NCI-H2107 (cell line): Measurements from ENCODE around the gene PPP1CA.

ENCODE experiments used
- DNase-seq: peaks from one replicate; lab custom pipeline; 2025; lab: John Stamatoyannopoulos, UW

The PPP1CA gene

DNA sequence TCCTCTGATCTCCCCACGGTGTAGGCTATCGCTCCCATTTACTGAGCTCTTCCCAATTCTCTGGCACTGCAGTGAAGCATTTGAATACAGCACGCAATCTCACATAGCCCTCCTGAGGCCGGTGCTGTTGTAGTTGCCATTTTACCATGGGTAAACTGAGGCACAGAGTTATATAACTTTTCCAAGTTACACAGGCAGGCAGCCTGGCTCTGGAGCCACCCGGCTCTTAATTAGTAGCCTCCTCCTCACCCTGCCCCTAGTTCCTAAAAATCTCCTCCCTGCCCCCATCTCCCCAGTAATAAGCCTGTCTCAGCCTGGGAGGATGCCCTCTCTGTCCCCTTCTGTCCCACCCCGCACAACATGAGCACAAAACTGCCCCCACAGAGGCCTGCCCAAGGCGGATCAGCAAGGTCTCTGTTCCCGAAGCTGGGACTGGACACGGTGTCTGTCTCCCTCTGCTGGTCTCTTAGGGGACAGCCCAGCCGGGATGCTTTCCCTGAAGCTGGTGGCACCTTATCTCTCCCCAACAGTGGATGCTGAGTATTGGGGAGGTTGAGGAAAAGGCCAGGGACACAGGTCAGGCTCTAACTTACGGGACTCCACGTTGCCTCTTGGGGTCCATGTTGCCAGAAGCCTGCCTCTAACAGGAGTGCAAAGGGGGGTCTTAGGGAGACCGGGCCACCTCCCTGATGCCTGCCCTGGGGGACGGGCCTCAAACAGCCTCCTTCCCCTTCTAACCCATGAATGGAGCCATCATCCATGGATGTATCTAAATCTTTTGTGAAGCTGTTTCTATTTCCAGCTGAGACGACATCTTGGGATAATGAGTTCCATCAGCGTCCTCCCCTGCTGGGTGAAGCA, 19.2 kb downstream of the PPP1CA start:
- DNase-seq: peak; percentile 27

DNA sequence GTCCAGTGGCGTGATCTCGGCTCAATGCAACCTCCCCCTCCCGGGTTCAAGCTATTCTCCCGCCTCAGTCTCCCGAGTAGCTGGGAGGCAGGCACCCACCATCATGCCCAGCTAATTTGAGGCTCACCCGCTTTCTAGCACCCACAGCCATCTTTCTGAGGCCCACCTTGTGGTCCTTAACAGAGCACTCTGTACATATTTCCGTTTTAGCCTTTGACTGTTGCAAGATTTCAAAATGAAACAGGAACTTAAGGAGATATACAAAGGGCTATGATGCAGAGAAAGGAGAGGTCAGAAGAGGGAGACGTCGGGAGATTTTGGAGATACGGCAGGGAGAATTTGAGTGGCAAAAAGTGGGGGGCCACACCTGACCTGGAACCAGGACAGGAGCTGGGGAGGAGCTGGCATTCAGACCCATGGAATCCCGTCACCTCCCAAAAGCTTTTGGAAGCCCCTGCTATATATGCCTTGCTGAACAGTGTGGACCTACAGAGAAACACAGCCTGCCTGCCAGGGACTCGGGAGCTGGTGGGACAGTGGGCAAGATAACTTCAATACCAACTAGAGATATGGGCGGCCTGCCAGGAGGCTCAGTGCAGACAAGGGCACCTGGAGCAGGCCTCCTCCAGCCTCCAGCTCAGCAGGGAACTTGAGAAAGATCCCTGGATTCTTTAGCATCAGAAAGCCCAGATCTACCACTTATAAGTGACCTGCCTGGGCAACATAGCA, 20.2 kb downstream of the PPP1CA start:
- DNase-seq: no peak

DNA sequence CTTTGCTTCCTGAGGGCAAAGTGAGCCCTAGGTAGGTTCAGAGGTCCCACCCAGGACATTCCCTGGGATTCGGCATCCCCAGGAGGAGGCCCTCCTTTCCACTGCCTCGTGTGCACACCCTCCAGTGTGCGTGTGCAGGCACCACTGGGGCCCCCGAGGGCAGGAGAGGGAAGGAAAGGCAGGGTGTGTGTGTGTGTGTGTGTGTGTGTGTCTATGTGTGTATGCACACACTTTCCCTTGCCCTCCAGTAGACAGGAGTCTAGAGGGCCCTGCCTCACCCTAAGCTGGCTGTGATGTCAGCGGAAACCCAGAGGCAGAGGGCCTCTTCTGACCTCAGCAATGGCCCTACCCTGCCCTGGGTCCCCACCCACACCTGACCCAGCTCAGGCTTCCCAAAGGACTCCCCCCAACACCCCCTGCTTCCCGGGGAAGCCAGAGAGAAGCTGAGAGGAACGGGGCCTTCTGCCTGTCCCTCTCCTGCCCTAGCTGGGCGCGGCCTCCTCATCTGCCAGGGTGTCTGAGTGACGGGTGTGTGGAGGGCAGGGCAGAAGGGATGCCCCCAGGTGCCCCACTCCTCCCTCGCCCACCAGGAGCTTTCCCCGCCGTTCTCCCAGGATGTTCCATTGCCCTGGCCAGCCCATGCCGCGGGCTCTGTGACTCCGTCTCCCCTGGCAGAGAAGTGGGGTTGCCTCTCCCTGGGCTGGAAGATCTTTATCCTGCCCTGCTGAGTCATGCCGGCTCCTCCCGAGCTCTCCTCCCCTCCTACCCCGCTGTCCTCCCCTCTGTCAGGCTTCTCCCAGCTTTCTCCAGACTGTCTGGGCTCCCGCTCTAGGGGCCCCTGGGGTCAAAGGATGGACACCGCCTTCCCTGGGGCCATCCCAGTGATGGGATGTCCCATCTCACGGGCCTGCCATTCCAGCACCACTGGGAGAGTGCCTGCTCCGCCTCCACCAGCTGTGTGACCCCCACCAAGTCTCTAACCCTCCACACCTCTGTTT, 22.3 kb downstream of the PPP1CA start:
- no peak for DNase-seq

DNA sequence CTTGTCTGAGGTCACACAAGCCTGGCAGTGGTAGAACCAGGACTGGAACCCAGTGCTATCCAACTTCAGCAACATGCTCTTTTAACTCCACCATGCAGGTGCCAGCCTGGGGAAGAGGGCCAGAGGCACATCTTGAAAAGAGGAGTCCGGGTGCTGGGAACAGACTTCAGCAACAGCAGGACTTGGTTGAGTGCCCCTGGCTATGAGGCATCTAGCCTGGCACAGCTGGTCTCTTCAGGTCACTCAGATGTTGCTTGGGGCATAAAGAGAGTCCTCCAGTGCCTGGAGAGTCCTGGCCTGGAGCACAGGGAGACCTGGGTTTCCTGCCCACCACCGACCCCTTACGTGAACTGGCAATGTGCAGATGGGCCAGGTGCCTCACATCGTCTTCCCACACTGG, 23.1 kb downstream of the PPP1CA start:
- DNase-seq: no peak

DNA sequence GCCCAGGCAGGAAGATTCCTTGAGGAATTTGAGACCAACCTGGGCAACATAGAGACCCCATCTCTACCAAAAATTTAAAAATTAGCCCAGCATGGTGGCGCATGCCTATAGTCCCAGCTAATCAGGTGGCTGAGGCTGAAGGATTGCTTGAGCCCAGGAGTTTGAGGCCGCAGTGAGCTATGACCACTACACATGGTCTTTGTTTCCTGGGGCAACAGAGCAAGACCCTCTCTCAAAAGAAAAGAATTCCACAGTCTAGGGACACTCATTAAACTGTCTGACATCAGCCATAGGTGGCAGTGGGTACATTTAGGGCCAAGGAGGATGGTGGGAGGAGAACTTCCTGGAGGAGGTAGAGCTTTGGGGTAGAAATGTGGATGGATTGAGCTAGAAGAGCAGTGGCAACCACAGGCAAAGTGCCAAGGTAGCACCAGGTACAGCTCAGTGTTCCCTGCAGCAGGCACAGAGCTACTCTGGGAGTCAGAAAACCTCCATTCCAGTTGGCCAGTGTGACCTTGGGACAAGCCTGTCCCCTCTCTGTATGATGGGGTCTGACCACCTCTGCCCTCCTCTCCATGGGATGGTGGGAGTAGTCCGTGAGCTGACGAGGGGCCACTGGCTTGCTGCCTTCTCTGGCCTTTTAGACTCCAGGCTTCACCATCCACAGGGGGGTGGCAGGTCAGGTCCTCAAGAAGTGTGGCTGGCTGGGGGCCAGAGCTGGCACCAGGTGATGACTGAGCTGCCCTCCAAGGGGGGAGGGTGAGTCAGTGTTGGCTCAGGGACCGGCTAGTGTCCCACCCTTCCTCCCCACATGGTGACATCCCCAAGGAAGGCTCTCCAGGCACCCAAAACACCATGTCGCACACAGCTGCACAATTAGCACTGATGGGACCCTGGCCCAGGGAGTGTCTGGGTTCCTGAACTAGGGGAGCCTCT, 24.5 kb downstream of the PPP1CA start:
- no peak for DNase-seq

DNA sequence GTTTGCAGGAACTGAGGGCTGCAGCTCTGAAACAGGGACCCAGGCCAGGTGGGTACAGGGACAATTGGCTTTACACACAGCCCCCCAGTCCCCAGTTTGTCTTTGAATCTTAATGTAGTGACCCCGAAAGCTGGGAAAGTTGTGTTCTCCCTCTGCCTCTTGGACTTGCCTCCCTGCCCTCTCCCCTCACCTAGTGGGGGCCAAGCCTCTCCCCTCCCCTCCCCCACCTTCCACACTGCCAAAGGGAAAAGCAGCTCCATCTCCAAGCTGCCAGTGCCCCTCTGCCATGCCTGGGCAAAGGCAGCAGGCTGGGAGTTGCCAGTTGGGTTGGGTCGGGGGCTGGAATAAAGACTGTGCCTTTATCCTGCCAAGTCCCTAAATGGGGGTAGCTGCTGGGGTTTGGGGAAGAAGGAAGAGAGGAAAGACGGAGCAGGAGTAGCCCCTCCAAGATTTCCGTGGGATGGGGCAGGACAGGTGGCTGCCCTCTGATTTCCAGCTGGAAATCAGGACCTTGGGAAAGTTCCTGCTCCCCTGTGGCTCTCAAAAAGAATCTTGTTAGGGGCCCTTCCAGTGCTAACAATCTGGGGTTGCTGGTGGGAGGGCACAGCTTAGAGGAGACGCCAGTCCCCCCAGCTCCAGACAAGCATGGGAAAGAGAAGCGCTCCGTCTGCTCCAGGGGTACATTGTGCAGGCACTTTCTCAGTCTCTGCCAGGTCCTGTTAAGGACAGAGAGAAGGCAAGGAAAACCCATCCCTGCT, 25.4 kb downstream of the PPP1CA start:
- DNase-seq: no peak

DNA sequence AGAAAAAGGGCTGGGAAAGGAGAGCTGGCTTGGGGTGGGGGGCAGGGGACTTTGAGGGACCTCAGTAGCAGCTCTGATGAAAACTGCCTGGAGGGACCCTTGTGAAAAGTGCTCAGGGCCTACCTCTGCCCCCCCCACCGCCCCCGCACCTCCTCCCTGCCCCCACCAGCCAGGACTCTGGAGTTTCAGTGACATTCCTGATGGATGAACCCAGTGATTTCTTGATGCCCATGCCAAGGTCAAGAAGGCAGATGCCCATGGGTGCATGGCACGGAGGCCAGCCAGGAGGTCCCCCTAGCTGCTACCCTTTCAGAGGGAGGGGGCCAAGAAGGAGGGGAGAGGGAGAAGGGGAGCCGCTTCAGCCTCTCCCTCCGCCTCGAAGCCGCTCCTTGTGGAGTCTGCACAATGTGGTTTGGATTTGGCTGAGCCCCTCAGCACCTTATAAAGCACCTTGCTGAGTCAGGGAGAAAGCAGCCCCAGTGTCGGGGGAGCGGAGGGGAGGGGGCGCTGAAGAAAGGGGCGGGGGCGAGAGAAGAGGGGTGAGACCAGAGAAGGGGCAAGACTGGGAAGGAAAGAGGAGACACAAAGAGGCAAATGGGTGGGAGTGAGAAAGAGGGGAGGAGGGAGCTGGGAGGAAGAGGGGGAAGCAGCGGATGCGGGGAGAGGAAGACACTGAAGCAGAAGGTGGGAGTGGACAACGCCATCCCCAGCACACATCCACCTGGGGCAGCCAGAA, 26.2 kb downstream of the PPP1CA start:
- DNase-seq: no peak

DNA sequence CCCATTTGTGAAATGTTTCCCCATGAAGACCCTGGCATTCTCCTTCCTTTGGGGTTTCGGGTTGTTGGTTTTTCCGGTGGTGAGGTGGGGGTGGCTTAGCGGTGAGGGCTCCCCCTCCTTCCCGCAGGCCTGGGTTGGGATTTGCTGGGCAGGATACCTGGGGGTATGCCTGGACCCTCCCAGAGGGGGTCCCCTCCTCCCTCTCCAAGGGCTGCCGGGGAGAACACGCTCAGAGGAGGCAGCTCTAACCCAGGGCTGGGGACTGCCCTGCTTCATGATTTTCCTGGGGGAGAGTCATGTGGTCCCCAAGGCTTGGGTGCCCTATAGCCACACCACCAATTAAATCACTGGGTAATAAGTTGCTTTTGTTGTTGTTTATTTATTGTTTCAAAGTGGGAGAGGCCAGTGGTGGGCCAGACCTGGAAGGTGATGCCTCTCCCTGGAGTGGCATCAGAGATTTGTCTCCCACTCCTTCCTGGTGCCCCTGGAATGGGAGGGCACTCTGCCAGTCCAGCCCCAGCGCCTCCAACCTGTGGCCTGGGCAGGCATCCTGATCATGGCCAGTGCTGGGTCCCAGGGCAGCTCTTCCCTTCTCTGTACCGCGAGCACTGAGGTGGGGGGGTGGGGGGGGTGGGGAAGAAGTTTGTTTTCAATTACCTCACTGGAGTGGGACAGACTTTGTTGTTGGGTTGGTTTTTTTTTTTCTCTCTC, 26.9 kb downstream of the PPP1CA start:
- DNase-seq: no peak

DNA sequence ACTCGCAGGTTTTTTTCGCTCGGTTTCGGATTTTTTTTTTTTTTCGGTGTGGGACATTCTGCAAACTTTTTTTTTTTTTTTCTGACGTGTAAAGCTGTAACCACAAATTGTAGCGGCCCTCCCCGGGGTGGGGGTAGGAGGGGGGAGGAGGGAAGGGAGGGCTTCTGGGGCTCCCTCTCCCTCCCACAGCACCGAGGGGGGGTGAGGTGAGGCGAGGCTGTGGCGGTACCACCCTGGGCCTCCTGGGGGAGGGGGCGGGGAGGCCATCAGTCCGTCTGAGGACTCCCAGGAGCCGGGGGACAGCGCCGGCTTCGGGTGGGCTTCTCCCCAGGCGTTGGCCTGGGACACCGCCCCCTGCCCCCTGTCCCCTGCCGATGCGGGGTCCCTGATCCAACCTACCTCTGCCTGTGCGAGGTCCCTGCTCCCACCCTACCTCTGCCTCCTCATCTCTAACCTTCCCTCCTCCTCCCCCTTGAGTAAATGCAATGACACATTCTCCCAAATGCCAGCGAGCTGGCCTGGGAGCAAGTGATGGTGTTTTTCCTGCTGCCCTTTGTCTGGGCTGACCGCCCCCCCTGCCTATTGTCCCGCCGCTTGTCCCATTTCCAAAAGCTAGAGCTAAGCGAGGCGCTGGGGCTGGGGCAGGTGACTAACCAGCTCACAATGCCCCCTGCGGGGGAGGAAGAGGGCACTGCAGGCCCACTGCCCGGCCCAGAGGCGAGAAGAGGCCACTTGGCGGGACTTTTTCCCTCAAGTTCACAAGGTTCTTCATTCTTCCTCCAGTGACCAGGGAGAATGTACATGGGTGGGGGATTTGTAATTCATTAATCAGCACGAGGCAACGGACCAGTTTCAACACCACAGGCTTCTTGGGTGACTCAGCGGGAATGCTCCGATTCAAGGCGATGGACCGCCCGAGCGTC, 27.7 kb downstream of the PPP1CA start:
- no peak for DNase-seq

DNA sequence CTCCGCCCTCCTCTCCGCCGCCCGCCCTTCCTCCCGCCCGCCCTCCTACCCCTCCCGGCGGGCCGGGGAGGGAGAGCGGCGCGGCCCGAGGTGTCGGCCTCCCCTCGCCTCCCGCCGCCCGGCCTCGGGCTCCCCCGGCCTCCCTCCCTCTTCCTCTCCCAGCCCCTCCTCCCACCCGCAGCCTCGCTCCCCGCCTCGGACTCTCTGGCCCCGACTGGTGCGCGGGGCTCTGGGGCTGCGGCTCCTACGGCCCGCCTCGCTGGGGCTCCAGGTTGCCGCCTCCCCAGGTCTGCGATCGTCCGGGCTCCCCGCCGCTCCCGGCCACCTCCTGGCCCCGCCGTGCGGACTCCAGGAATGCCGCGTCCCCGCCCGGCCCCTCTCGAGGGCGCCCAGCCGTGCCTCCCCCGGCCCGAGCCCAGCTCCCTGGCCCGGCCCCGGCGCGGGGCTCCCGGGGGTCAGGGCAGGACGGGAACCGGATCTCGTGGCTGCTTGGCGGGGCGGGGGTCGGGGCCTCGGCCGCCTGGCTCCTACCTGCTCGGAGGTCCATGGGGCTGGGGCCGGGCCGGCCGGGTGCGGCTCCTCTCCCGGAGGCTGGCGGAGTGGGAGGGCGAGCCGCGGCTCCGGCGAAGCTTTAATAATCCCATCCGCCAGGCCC, 28.5 kb downstream of the PPP1CA start, which contains the start of gene CLCF1:
CLCF1 (minus strand) TSS at position 606 of the 655 bp plus-strand sequence; CDS start at position 547, 59 bp downstream.
- no peak for DNase-seq

DNA sequence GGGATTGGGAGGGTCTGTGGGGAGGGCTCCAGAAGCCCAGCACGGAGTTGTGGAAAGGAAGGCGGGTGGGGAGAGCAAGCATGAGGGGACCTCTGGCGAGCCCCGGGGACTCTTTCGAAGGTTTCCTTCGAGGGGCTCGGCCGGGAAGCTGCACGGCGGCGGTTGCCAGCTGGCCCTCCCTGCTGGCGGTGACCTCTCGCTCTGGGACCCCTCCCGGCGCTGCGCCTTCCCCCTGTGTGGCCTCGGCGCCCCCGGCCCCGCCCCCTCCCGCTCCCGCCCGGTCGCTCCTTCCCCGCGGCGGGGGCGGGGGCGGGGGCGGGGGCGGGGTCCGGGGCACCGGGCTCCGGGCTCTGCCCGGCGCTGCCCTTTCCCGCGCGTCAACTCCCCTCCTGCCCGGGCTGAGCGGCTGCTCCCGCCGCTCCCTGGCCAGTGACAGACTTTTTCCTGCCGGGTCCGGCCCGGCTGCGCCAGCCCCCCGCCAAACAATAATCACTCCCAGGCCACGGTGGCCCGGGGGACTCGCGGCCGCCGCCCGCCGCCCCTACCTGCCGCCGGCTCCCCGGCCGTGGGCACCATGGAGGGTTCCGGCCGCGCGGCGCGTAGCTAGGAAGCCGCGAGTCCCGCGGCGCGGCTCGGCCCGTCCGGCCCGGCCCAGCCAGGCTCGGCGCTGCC, 29.2 kb downstream of the PPP1CA start:
- no peak for DNase-seq

DNA sequence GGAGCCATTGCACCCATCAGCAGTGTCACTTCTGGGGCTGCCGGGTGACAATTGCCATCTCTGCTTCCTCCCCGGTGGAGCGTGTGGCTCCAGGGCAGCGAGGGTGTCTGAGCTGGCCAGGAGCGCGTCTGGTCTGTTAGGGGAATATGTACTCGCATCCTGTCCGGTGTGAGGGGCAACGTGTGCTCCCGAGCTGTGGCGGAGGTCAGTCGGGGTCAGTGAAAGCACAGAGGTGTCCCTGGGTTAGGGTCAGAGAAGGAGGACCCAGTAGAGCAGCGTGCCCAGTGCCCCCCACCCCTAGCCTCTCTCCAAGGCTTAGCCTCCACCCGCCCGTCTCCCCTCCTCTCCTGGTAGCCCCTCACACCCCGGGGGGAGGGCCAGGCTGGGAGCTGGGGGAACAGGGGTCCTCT, 29.7 kb downstream of the PPP1CA start:
- DNase-seq: no peak

DNA sequence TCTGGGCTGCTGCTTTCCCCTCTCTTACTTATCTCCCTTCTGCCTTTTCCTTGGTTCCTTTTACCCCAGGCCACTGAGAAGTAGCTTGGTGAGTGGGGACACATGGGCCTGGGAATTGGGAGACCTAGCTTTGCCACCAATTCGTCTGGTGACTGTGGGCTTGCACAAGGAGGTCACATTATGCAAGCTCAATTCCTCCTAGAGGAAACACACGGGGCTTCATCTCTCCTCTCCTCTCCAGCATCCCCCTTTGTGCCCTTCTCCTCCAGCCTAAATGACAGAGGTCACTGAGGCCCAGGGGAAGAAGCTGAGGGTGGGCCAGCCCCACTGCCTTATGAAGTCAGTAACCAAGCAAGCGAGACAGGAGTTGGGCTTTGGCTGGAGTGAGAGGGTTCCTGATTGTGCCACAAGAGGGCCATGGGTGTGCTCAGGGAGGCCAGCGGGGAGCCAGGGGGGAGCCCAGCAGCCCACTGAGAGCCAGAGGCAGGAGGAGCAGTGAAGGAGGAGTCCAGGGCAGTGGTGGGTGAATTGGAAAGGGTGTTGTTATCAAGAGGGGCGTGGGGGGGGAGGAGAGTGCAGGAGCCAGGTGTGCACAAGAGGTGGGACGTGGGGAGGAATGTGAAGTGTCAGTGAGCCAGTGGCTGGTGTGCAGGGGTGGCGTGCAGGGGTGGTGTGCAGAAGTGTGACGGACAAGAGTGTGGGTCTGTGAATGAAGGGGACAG, 30.3 kb downstream of the PPP1CA start:
- DNase-seq: no peak

DNA sequence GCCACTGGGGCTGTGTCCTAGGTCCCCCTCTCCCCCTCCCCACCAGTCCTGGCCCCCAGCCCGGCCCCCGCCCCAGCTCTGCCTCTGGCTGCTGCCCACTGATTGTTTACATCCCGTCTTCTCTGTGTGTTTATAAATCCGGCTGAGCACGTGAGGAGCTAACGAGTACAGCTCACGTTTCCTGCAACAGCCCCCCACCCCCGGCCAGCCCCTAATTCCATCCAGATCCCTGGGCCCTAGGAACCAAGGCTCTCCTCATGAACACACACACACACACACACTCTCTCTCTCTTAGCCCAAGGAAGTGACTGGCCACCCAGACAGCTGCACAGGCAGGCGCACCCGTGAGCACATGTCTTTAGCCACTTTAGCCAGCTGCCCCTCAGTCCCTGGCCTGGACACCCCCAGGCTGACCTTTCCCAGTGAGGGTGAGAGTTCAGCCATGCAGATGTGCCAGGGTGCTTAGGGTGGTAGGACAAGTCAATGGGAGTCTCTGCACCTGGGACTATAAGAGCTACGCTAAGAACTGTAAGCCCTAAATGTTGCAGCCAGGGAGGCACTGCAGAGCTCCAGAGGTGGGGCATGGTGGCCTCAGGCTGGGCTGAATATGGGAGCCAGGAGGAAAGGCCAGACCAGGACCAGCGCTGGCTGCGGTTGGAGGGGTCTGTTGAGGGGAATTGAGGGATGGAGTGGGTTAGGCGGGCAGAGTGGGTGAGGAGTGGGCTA, 31.1 kb downstream of the PPP1CA start:
- no peak for DNase-seq

DNA sequence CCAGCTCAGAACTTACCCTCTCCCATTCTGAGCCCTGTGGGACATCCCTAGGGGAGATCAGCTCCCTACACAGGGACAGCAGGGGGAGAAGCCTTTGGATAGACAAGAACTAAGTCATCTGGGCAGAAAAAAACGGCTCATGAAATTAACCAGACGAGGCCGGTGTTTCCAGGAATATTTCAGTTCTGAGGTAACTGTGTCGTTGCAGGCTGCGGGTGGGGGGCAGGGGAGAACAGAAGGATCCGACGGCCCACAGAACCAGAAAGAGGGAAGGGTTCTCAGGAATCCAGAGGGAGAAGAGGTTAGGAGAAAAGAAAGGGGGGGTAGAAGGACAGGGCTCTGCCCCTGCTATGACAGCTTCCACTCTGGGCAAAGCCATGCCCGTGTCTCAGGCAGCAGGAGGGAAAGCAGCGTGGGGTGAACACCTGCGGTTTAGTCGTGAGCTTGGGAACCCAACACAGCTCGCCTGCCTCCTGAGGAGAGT, 31.8 kb downstream of the PPP1CA start:
- peak; percentile 18 for DNase-seq
